CD1c-positive myeloid dendritic cell (primary cell): ENCODE measurements around the gene UPF3A.
A peak's percentile ranks its signal among the peaks of the same experiment; 100 is the strongest.
"Not testable (repeated sequence)": the region's sequence is repeated elsewhere in the genome, so short reads cannot be mapped to it uniquely, and the experiment has no call there.

Source experiments
- DNase-seq: peaks from one replicate; pipeline ENCODE4 v3.0.0-alpha.2; 2016; ENCODE audit errors: extremely low spot score

Gene UPF3A

GRCh38 chr13:114334305-114335053 is 53.1 kb downstream of the UPF3A start:
- no peak for DNase-seq

GRCh38 chr13:114336457-114336856 is 55.1 kb downstream of the UPF3A start:
- DNase-seq: not testable (repeated sequence)

DNA sequence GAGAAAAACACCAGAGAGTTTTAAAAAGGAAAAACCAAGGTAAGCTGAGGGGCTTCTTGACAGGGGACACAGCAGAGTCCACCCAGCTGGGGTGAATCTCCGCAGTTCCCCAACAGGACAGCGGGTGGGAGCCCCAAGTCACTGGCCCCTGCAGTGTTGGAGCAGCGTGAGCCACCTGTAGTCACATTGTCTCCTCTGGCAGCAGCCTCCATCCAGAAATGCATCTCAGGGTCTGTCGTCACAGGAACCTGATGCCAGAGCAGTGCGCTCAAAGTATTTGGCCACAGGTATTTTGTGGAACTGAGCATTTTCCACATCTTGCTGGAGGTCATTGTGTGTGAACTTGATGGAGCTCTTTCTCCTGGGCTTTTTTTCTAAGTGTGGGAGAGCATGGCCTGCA is 57.6 kb downstream of the UPF3A start:
- no peak for DNase-seq

DNA sequence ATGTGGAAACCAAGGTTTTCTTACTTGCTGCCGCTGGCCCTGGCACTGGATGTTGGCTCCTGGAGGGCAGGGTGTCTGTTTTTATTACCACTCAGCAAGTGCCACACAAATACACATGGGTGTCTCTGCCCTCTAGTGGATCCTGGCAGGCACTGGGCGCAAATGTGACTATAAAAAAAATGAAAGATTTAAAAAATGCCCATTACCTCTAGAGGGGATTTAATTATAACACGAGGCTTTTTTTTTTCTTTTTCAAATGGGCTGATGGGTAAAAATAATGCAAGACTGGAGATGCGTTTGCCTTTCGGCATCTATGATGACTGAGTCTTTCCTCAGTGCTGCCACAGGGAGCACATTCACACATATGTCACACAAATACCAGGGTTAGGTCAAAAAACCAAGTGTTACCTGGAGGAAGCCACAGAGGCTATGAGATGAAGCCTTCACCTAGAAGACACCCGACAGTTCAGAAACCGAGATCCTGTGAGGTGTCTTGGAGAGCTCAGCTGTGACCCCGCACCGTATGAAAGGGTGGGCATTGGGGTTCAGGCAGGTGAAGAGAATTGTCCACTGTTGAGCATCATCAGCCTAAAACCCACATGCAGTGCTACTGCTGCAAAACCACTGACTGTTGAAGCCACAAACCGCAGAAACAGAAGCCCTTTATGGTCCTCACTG is 58.6 kb downstream of the UPF3A start:
- DNase-seq: peak; percentile 47

GRCh38 chr13:114341003-114341777 is 59.8 kb downstream of the UPF3A start:
- no peak for DNase-seq

DNA sequence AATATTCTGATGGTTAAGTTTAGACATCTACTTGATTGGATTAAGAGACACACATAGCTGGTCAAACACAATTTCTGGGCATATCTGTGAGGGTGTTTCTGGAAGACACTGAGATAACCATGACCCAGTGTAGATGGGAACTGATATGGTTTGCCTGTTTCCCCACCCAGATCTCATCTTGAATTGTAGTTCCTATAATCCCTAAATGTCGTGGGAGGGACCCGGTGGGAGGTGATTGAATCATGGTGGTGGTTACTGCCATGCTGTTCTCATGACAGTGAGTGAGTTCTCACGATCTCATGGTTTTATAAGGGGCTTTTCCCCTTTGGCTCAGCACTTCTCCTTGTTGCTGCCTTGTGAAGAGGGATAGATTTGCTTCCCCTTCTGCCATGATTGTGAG is 65.9 kb downstream of the UPF3A start:
- DNase-seq: peak; percentile 62

GRCh38 chr13:114352763-114353162 is 71.4 kb downstream of the UPF3A start:
- peak; percentile 38 for DNase-seq

DNA sequence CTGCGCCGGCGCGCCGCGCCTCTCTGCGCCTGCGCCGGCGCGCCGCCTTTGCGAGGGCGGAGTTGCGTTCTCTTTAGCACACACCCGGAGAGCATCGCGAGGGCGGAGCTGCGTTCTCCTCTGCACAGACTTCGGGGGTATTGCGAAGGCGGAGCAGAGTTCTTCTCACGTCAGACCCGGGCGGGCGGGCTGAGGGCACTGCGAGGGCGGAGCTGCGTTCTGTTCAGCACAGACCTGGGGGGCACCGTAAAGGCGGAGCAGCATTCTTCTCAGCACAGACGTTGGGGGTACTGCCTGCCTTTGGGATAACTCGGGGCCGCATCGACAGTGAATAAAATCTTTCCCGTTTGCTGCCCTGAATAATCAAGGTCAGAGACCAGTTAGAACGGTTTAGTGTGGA is 72.0 kb downstream of the UPF3A start:
- not testable (repeated sequence) for DNase-seq
